Stimulated activated naive B cell treated with anti-CD40 and anti-IgM and Interleukin-4, amounts not matched to agents 10 μg/mL and 1 μg/mL and 100 μg/mL, for 72 hours (primary cell): ENCODE measurements around the gene WDR46.
A peak's percentile ranks its signal among the peaks of the same experiment; 100 is the strongest.
"Not testable (repeated sequence)": the region's sequence is repeated elsewhere in the genome, so short reads cannot be mapped to it uniquely, and the experiment has no call there.

Experiments
- ATAC-seq, 2 donors: fragments of 150-1000 bp; cut with Tn5 transposase; replicated peaks; 2 replicates each; pipeline ENCODE4 v1.10.0; 2021; ENCODE audit warnings: moderate library complexity in 1 of 2
- DNase-seq: peaks from one replicate; pipeline ENCODE4 v3.0.0; 2021
- H3K27ac Mint-ChIP-seq: one replicate; pipeline ENCODE4 v1.8.0; 2022; ENCODE audit warnings: mild to moderate bottlenecking, mixed read lengths
- H3K27me3 Mint-ChIP-seq, 2 donors: one replicate each; pipeline ENCODE4 v1.8.0; 2022; ENCODE audit warnings: mixed read lengths in 2 of 2
- H3K36me3 Mint-ChIP-seq, 2 donors: one replicate each; pipeline ENCODE4 v1.8.0; 2022; ENCODE audit warnings: mixed read lengths in 2 of 2, mild to moderate bottlenecking in 1 of 2
- H3K4me1 Mint-ChIP-seq, 2 donors: one replicate each; pipeline ENCODE4 v1.8.0; 2022; ENCODE audit warnings: mixed read lengths in 2 of 2, mild to moderate bottlenecking in 1 of 2
- H3K4me3 Mint-ChIP-seq, 2 donors: one replicate each; pipeline ENCODE4 v1.8.0; 2022; ENCODE audit warnings: mild to moderate bottlenecking in 2 of 2, mixed read lengths in 2 of 2, moderate library complexity in 1 of 2
- H3K9me3 Mint-ChIP-seq, 2 donors: one replicate each; pipeline ENCODE4 v1.8.0; 2022; ENCODE audit warnings: mixed read lengths in 2 of 2, mild to moderate bottlenecking in 1 of 2

Gene WDR46

GRCh38 chr6:33288141-33288920, 708 bp downstream of the WDR46 start:
- H3K27ac Mint-ChIP-seq = peak overlapping the region; percentile 99
- H3K27me3 Mint-ChIP-seq = no peaks in the 10 kb centered on the region
- peak; percentile 1 to 7 for ATAC-seq
- H3K4me1 Mint-ChIP-seq = peaks cover 30 to 40% of the 10 kb centered on the region in 2 donors
- peaks cover 25 to 56% of the 10 kb centered on the region in 2 donors for H3K36me3 Mint-ChIP-seq
- DNase-seq = no peak
- no peaks in the 10 kb centered on the region for H3K9me3 Mint-ChIP-seq
- H3K4me3 Mint-ChIP-seq = peak overlapping the region; percentile 87 to 100

GRCh38 chr6:33286946-33287914, 1.8 kb downstream of the WDR46 start:
- peaks cover 30 to 40% of the 10 kb centered on the region in 2 donors for H3K4me1 Mint-ChIP-seq
- DNase-seq (no peak), ATAC-seq (no peak)
- H3K27ac Mint-ChIP-seq = peak overlapping the region; percentile 44
- no peaks in the 10 kb centered on the region for H3K9me3 Mint-ChIP-seq
- H3K4me3 Mint-ChIP-seq = peak overlapping the region; percentile 87 to 100
- H3K27me3 Mint-ChIP-seq = no peaks in the 10 kb centered on the region
- peaks cover 20 to 53% of the 10 kb centered on the region in 2 donors for H3K36me3 Mint-ChIP-seq

GRCh38 chr6:33285214-33285613, 3.8 kb downstream of the WDR46 start:
- not testable (repeated sequence) for H3K4me3 Mint-ChIP-seq, H3K27me3 Mint-ChIP-seq, DNase-seq, ATAC-seq, H3K9me3 Mint-ChIP-seq, H3K27ac Mint-ChIP-seq
- Mint-ChIP-seq H3K36me3 (peaks cover 20 to 46% of the 10 kb centered on the region in 2 donors), H3K4me1 (peaks cover 23 to 35% of the 10 kb centered on the region in 2 donors)

GRCh38 chr6:33280539-33280938, 8.5 kb downstream of the WDR46 start:
- Mint-ChIP-seq H3K4me3 (no peak overlapping the region), H3K27ac (peak overlapping the region; percentile 85), H3K4me1 (peaks cover 26 to 51% of the 10 kb centered on the region in 2 donors), H3K27me3 (no peaks in the 10 kb centered on the region), H3K9me3 (no peaks in the 10 kb centered on the region), H3K36me3 (peaks cover 32 to 37% of the 10 kb centered on the region in 2 donors)
- ATAC-seq (no peak), DNase-seq (no peak)

GRCh38 chr6:33279971-33280511, 9.0 kb downstream of the WDR46 start:
- Mint-ChIP-seq H3K27ac (peak overlapping the region; percentile 85), H3K4me1 (peaks cover 28 to 56% of the 10 kb centered on the region in 2 donors)

GRCh38 chr6:33279257-33279695, 9.8 kb downstream of the WDR46 start:
- H3K27me3 Mint-ChIP-seq = no peaks in the 10 kb centered on the region
- H3K4me1 Mint-ChIP-seq = peaks cover 36 to 63% of the 10 kb centered on the region in 2 donors
- DNase-seq = no peak
- no peak overlapping the region for H3K4me3 Mint-ChIP-seq
- H3K27ac Mint-ChIP-seq = peak overlapping the region; percentile 69
- peaks cover 43 to 48% of the 10 kb centered on the region in 2 donors for H3K36me3 Mint-ChIP-seq
- no peaks in the 10 kb centered on the region for H3K9me3 Mint-ChIP-seq
- ATAC-seq = no peak

More at GRCh38 chr6:33279971-33280511, 9.0 kb downstream of the WDR46 start:
- ATAC-seq (no peak), DNase-seq (no peak)
- peaks cover 36 to 42% of the 10 kb centered on the region in 2 donors for H3K36me3 Mint-ChIP-seq
- no peaks in the 10 kb centered on the region for H3K9me3 Mint-ChIP-seq
- no peak overlapping the region for H3K4me3 Mint-ChIP-seq
- no peaks in the 10 kb centered on the region for H3K27me3 Mint-ChIP-seq

- Mint-ChIP-seq H3K36me3 (peaks cover 44 to 50% of the 10 kb centered on the region in 2 donors), H3K27ac (peak overlapping the region; percentile 82), H3K4me1 (peaks cover 38 to 68% of the 10 kb centered on the region in 2 donors), H3K4me3 (no peak overlapping the region), H3K27me3 (no peaks in the 10 kb centered on the region), H3K9me3 (no peaks in the 10 kb centered on the region)
- no peak for ATAC-seq
- DNase-seq = no peak
These were observed 10.2 kb downstream of the WDR46 start for GRCh38 chr6:33278810-33279209.

- no peak for ATAC-seq
- peaks cover 39 to 72% of the 10 kb centered on the region in 2 donors for H3K4me1 Mint-ChIP-seq
These were observed 10.7 kb downstream of the WDR46 start for GRCh38 chr6:33278392-33278741.

GRCh38 chr6:33277663-33278391, 11.2 kb downstream of the WDR46 start:
- peak; percentile 27 for DNase-seq
- H3K27ac Mint-ChIP-seq = peak overlapping the region; percentile 97
- peak; percentile 30 to 31 for ATAC-seq
- H3K4me1 Mint-ChIP-seq = peaks cover 41 to 77% of the 10 kb centered on the region in 2 donors
- no peaks in the 10 kb centered on the region for H3K9me3 Mint-ChIP-seq
- no peaks in the 10 kb centered on the region for H3K27me3 Mint-ChIP-seq
- H3K4me3 Mint-ChIP-seq = peak overlapping the region; percentile 89 to 99
- H3K36me3 Mint-ChIP-seq = peaks cover 53 to 58% of the 10 kb centered on the region in 2 donors

More at GRCh38 chr6:33278392-33278741, 10.7 kb downstream of the WDR46 start:
- no peaks in the 10 kb centered on the region for H3K27me3 Mint-ChIP-seq
- DNase-seq = no peak
- H3K9me3 Mint-ChIP-seq = no peaks in the 10 kb centered on the region
- H3K4me3 Mint-ChIP-seq = peak overlapping the region in 1 of 2 donors; percentile 99
- peaks cover 48 to 55% of the 10 kb centered on the region in 2 donors for H3K36me3 Mint-ChIP-seq
- H3K27ac Mint-ChIP-seq = peak overlapping the region; percentile 82

- H3K4me1 Mint-ChIP-seq = peaks cover 44 to 82% of the 10 kb centered on the region in 2 donors
- peak; percentile 86 for DNase-seq
- peak within 1 kb of the TSS; percentile 99 for H3K4me3 Mint-ChIP-seq
- H3K27me3 Mint-ChIP-seq = no peaks in the 10 kb centered on the region
- H3K27ac Mint-ChIP-seq = peak within 1 kb of the TSS; percentile 100
- H3K36me3 Mint-ChIP-seq = peaks cover 58 to 59% of the 10 kb centered on the region in 2 donors
- peak; percentile 76 to 79 for ATAC-seq
- H3K9me3 Mint-ChIP-seq = no peaks in the 10 kb centered on the region
These were observed 12.0 kb downstream of the WDR46 start, which contains the start of gene B3GALT4 for GRCh38 chr6:33276864-33277662. TSS of gene B3GALT4 (plus strand) at chr6:33277123. CDS start at chr6:33277420, 297 bp downstream.

GRCh38 chr6:33276581-33276863, 12.5 kb downstream of the WDR46 start:
- Mint-ChIP-seq H3K4me1 (peaks cover 44 to 82% of the 10 kb centered on the region in 2 donors), H3K36me3 (peaks cover 59 to 61% of the 10 kb centered on the region in 2 donors), H3K9me3 (no peaks in the 10 kb centered on the region), H3K27me3 (no peaks in the 10 kb centered on the region), H3K4me3 (peak overlapping the region; percentile 99), H3K27ac (peak overlapping the region; percentile 100)
- DNase-seq (no peak), ATAC-seq (peak in 1 of 2 donors; percentile 1)

- not testable (repeated sequence) for ATAC-seq, H3K27me3 Mint-ChIP-seq, H3K9me3 Mint-ChIP-seq, DNase-seq
- H3K4me1 Mint-ChIP-seq = peaks cover 40 to 82% of the 10 kb centered on the region in 2 donors
- peak overlapping the region; percentile 99 for H3K4me3 Mint-ChIP-seq
- H3K27ac Mint-ChIP-seq = peak overlapping the region; percentile 100
- peaks cover 59 to 61% of the 10 kb centered on the region in 2 donors for H3K36me3 Mint-ChIP-seq
These were observed 13.1 kb downstream of the WDR46 start for GRCh38 chr6:33275795-33276580.
